ENCODE results near the gene HOXB13. TPM values are rescaled to one million over a fixed set of nuclear protein-coding genes. Genes with fewer than 3 reads are reported as not detected.

HOXB13 gene
- total RNA-seq, 2 experiments from 2014 or later, result not detected

DNA sequence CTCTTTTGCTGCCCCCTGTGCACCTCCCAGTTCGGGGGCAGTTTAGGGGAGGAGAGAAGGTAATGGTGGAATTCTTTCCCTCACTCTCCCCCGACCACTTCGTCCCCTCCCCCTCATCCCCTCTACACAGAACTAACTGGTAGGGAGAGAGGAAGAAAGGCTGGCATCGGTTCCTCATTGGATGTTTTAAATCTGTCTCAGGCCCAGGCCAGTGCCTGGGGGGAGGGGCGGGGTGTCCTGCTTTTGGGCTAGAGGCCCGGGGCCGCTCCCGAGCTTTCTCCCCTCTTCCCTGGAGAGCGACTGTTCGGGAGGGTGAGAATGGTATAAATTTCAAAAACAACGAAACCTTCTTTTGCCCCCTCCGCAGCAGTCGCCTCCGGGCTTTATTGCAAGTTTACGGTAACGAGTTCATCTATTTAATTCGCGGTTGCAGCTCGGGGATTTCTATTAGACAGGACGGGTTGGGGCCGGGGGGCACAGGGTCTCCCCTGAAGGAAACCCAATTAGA is 5.6 kb downstream of the HOXB13 start, which contains the start of gene PRAC2:
Gene PRAC2, plus strand, starts transcription at position 271 of the 508 bp plus-strand sequence. CDS start 1,226 bp downstream, outside the sequence.
- H3K4me1 ChIP-seq (ENCODE audit: insufficient read depth, low read length, poor library complexity, severe bottlenecking), result no peaks in the 10 kb centered on the region
- no peaks in the 10 kb centered on the region for H3K79me2 ChIP-seq (ENCODE audit: insufficient read depth, low read depth, low read length)
- DNase-seq (ENCODE audit: low spot score), result no peak
- H3K9me2 ChIP-seq (ENCODE audit: insufficient read depth, low read length), result no peaks in the 10 kb centered on the region
- ChIA-PET CTCF (ENCODE audit: unreplicated experiment) (interaction anchor here (0.9 kb wide), 1 partner anchor 348 kb away, joined by 3 read pairs; no protein-coding TSS in a partner anchor), POLR2A (no interaction called here)
- TF ChIP-seq, protein P1, sequence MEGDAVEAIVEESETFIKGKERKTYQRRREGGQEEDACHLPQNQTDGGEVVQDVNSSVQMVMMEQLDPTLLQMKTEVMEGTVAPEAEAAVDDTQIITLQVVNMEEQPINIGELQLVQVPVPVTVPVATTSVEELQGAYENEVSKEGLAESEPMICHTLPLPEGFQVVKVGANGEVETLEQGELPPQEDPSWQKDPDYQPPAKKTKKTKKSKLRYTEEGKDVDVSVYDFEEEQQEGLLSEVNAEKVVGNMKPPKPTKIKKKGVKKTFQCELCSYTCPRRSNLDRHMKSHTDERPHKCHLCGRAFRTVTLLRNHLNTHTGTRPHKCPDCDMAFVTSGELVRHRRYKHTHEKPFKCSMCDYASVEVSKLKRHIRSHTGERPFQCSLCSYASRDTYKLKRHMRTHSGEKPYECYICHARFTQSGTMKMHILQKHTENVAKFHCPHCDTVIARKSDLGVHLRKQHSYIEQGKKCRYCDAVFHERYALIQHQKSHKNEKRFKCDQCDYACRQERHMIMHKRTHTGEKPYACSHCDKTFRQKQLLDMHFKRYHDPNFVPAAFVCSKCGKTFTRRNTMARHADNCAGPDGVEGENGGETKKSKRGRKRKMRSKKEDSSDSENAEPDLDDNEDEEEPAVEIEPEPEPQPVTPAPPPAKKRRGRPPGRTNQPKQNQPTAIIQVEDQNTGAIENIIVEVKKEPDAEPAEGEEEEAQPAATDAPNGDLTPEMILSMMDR (conservative IDR thresholded peaks at IDR 0.05; ENCODE audit: low read length), result no peak
- TF ChIP-seq EZH2phosphoT487 (IDR thresholded peaks at IDR 0.05; ENCODE audit: borderline replicate concordance, low read depth, low read length), result no peak
- H3K4me2 ChIP-seq (ENCODE audit: low read length), result no peak within 1 kb of the TSS
- BruUV-seq (replicated peaks), result no TSS peak
- H2AFZ ChIP-seq (ENCODE audit: low read length), result no peak within 1 kb of the TSS
- H3K36me3 ChIP-seq (ENCODE audit: insufficient read depth, low read length), result no peaks in the 10 kb centered on the region
- no peak within 1 kb of the TSS for H3K27ac ChIP-seq (ENCODE audit: low read depth, low read length, poor library complexity, severe bottlenecking)
- intact Hi-C loops (cut with micrococcal nuclease; ENCODE audit: unreplicated experiment), result loop anchor here (10.0 kb wide), 1 partner anchor 82 kb away; no protein-coding TSS in a partner anchor
- no peak within 1 kb of the TSS for H3K4me3 ChIP-seq (ENCODE audit: low read depth, low read length, poor library complexity, severe bottlenecking)
- H4K20me1 ChIP-seq (ENCODE audit: insufficient read depth, low read length), result no peaks in the 10 kb centered on the region
- no peaks in the 10 kb centered on the region for H3K9me3 ChIP-seq (ENCODE audit: low read length)

DNA sequence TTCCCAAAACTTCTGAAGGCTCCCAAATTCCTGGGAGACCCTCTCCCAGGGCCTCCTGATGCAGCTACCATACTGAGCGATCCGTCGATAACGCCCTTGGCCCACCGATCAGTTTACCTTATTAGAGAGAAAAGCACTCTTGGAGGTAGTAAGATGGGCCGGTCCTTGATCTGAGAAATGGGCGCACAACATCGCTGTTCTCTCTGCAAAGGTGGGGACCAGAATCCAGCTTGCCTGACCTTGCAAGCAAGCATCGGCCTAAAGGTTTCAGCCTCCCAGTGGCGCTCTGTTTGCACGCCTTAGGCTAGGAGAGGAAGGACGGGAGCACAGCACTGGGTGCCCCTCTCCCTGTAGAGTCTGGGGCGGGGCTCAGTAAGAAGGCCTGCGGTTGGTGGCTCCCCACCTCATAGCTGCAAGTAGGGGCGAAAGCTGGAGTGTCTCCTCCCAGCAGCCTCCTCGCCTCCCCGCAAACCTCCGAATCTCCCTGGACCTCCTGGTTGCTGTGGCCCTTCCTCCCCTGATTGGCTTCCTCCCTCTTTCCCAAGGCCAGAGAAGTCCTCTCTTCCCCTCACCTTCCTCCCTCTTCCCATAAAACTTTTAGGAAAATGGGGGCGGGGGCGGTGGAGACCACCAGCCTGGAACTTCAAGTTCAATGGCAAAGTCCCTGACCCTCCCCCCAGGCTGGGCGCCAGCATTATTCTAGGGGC is 6.2 kb downstream of the HOXB13 start, which contains the start of gene PRAC1:
Gene PRAC1, minus strand, starts transcription at position 318 of the 707 bp plus-strand sequence. Its CDS starts 126 bp downstream, at position 192.
- ChIA-PET CTCF (ENCODE audit: unreplicated experiment) (no interaction called here), POLR2A (no interaction called here)
- Histone ChIP-seq H3K4me3 (ENCODE audit: low read depth, low read length, poor library complexity, severe bottlenecking) (no peak within 1 kb of the TSS), H3K9me3 (ENCODE audit: low read length) (no peaks in the 10 kb centered on the region), H3K4me1 (ENCODE audit: insufficient read depth, low read length, poor library complexity, severe bottlenecking) (no peaks in the 10 kb centered on the region), H3K79me2 (ENCODE audit: insufficient read depth, low read depth, low read length) (no peaks in the 10 kb centered on the region), H3K27ac (ENCODE audit: low read depth, low read length, poor library complexity, severe bottlenecking) (no peak within 1 kb of the TSS), H2AFZ (ENCODE audit: low read length) (no peak within 1 kb of the TSS), H3K36me3 (ENCODE audit: insufficient read depth, low read length) (no peaks in the 10 kb centered on the region), H3K4me2 (ENCODE audit: low read length) (no peak within 1 kb of the TSS), H3K9me2 (ENCODE audit: insufficient read depth, low read length) (no peaks in the 10 kb centered on the region), H4K20me1 (ENCODE audit: insufficient read depth, low read length) (no peaks in the 10 kb centered on the region)
- TF ChIP-seq EZH2phosphoT487 (IDR thresholded peaks at IDR 0.05; ENCODE audit: borderline replicate concordance, low read depth, low read length), result no peak
- TF ChIP-seq, protein P1 (conservative IDR thresholded peaks at IDR 0.05; ENCODE audit: low read length), result no peak
- no TSS peak for BruUV-seq (replicated peaks)
- DNase-seq (ENCODE audit: low spot score), result no peak
- intact Hi-C loops (cut with micrococcal nuclease; ENCODE audit: unreplicated experiment), result loop anchor here (10.0 kb wide), 1 partner anchor 82 kb away; no protein-coding TSS in a partner anchor

DNA sequence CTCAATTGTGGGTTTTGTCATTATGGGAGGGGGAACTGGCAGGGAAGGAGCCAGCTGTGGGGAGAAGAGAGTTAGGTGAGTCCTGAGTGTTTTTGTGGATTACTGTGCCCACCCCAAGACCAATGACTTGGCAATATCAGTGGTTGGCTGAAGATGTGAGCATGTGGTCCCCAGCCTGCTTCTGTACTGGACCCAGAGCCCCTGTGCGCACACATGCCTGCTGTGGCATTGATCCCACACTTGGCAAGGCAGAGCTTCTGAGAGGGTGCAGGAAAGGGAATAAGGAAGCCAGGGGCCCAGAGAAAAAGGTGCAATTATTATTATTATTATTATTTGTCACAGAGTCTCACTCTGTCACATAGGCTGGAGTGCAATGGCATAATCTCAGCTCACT is 7.5 kb downstream of the HOXB13 start:
- H3K9me2 ChIP-seq (ENCODE audit: insufficient read depth, low read length), result no peaks in the 10 kb centered on the region
- intact Hi-C loops (cut with micrococcal nuclease; ENCODE audit: unreplicated experiment), result loop anchor here (10.0 kb wide), 1 partner anchor 84 kb away; no protein-coding TSS in a partner anchor
- H4K20me1 ChIP-seq (ENCODE audit: insufficient read depth, low read length), result no peaks in the 10 kb centered on the region
- BruUV-seq (replicated peaks), result no TSS peak
- H3K4me3 ChIP-seq (ENCODE audit: low read depth, low read length, poor library complexity, severe bottlenecking), result no peak overlapping the region
- no peaks in the 10 kb centered on the region for H3K4me1 ChIP-seq (ENCODE audit: insufficient read depth, low read length, poor library complexity, severe bottlenecking)
- no peak overlapping the region for H3K27ac ChIP-seq (ENCODE audit: low read depth, low read length, poor library complexity, severe bottlenecking)
- no peaks in the 10 kb centered on the region for H3K79me2 ChIP-seq (ENCODE audit: insufficient read depth, low read depth, low read length)
- no peaks in the 10 kb centered on the region for H3K36me3 ChIP-seq (ENCODE audit: insufficient read depth, low read length)
- CTCF ChIA-PET (ENCODE audit: unreplicated experiment), result no interaction called here
- POLR2A ChIA-PET, result no interaction called here
- no peak for TF ChIP-seq EZH2phosphoT487 (IDR thresholded peaks at IDR 0.05; ENCODE audit: borderline replicate concordance, low read depth, low read length)
- TF ChIP-seq, protein P1 (conservative IDR thresholded peaks at IDR 0.05; ENCODE audit: low read length), result no peak
- DNase-seq (ENCODE audit: low spot score), result no peak
- H3K4me2 ChIP-seq (ENCODE audit: low read length), result no peak overlapping the region
- no peak overlapping the region for H2AFZ ChIP-seq (ENCODE audit: low read length)
- no peaks in the 10 kb centered on the region for H3K9me3 ChIP-seq (ENCODE audit: low read length)
